GM19467 (cell line): ENCODE results near the gene INS.
"Not testable (repeated sequence)": the region's sequence is repeated elsewhere in the genome, so short reads cannot be mapped to it uniquely, and the experiment has no call there.

Experiments
- ATAC-seq: cut with Tn5 transposase; IDR thresholded peaks from one replicate; pipeline ENCODE4 v1.9.1; 2021; ENCODE audit warnings: mild to moderate bottlenecking, moderate library complexity; ENCODE audit not compliant: unreplicated experiment

INS gene

DNA sequence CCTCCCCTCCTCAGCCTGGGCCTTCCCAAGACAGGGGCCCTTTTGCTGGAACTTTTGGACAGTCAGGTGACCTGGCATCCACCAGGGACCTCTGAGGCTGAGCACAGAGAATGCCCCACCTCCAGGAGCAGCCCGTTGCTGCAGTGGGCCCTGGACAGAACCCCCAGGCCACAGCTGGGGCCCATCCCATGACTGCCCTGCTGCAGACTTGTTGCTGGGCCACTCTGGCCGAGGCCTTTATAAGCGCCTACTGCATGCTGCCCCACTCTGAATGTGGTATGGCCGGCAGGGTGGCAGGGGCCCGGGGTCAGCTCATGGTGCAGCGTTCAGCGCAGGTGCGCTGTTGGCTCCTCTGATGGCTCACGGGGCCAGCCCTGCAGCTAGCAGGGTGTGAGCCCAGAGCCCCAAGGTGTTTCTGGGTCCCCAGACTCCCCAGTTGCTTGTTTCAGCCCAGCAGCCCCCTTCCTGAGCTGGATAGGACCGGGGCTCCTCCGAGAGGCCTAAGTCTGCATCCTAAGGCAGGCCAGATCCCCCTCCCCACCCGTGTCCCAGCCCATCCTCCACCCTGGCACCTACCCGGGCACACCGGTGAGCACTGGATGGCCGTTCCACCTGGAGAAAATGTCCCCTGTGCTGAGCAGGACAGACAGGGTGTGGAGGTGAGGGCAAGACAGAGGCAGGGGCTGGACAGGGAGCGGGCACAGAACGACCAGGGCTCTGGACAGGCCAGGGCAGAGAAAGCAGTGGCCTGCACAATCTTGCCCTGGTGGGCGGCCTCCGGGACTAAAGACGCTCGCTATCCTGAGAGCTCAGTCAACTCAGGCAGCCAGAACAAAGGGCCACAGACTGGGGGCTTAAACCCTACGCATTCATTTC lies 38.7 kb upstream of the INS start:
- ATAC-seq: no peak

DNA sequence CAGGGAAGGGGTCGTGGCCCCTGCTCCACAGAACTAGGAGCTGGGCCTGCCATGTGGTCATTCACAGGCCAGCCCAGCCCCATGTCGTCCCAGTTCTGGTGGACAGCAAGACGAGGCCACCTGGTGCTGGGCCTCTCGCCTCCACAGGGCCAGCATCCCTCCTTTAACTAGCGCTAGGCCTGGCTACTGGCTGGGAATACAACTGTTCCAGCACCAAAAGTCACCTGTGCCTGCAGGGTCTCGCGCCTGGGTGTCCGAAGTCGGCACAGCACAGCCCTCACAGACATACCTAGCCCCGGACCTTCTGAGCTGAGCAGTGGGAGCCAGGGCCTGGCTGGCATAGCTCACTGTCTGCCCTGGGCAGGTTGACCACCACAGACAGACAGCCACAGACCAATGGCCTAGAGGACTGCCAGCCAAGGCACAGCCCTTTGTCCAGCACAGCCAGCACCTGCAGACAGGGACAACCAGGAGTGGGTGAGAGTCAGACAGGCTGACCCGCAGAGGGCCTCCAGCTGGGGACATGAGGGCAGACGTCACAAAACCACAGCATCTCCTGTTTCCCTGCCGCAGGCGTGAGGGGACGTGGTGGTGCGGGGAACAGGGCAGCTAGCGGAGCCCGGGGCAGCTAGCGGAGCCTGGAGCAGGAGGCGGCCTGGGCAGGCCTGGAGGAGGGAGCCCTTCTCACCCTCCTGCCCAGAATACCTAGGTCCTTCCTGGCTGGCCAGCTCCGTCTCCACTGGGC lies 37.8 kb upstream of the INS start:
- ATAC-seq: no peak

DNA sequence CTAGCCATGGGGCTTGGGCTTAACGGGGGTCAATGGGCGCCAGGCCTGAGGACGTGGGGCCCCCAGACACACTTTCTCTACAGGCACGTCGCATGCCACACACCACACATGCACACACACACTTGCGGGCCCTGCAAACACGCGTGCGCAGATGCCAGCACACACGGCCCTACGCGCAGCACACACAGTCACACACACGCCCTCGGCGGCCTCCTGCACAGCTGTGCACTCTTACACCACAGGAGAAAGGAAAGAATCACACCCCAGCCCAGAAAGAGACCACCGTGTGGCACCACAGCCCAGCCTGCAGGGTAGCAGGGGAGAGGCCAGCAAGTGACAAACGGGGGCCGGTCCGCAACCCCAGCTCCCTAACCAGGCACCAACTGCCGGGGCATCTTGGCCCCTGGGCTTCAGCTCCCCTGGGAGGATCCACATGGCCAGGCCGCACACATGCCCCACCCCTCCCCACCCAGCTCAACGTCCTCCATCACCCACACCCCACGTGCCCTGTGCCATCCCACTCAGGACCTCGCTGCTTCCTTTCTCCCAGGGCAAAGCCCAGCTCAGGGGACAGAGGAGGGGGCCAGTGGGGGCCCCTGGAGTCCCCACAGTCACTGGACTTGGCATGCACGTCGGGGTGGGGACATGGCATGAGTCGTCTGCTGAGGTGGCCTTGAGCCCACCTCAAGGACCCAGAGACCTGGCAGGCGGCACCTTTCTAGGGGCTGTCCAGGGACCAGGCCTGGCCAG lies 36.9 kb upstream of the INS start:
- ATAC-seq: no peak

DNA sequence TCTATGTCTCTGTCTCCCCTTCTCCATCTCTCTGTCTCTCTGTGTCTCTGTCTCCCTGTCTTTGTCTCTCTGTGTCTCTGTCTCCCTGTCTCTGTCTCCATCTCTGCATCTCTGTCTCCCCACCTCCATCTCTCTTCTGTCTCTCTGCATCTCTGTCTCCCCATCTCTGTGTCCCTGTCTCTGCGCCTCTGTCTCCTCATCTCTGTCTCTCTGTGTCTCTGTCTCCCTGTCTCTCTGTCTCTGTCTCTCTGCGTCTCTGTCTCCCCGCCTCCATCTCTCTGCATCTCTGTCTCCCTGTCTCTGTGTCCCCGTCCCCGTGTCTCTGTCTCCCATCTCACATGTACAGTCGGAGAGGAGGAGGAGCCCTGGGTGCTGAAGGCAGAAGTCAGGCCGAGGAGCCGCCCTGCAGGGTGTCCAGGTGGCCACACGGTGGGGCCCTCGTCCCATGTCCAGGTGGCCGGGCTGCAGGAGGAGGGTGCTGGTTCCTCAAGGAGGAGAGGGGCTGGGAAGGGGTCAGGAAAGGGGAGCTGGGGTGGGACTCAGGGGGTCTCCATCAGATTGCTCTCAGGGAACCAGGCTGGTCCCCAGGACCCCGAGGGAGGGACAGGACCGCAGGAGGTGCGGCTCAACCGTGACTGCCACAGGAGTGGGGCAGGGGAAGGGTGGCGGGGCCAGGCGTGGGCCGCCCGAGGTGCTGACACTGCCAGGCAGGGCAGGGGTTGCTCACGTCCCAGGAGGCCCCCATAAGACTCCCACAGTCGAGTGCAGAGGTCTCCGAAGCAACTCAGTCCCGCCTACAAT lies 36.2 kb upstream of the INS start:
- ATAC-seq: no peak

DNA sequence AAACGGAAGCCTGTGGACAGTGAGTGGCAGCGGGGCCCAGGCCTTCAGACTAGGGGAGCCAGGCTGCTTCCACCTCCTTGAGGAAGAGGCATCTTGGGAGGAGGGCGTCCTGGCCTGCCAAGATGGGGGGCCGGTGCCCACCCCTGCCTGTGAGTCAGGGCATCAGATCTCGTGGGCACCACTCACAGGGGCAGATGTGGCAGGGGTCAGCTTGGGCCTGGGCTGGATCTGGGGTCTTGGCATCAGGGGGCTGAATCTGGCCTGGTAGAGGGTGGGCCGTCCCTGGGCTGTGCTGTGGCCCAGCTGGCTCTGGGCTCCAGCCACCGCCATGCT lies 34.7 kb upstream of the INS start:
- no peak for ATAC-seq

DNA sequence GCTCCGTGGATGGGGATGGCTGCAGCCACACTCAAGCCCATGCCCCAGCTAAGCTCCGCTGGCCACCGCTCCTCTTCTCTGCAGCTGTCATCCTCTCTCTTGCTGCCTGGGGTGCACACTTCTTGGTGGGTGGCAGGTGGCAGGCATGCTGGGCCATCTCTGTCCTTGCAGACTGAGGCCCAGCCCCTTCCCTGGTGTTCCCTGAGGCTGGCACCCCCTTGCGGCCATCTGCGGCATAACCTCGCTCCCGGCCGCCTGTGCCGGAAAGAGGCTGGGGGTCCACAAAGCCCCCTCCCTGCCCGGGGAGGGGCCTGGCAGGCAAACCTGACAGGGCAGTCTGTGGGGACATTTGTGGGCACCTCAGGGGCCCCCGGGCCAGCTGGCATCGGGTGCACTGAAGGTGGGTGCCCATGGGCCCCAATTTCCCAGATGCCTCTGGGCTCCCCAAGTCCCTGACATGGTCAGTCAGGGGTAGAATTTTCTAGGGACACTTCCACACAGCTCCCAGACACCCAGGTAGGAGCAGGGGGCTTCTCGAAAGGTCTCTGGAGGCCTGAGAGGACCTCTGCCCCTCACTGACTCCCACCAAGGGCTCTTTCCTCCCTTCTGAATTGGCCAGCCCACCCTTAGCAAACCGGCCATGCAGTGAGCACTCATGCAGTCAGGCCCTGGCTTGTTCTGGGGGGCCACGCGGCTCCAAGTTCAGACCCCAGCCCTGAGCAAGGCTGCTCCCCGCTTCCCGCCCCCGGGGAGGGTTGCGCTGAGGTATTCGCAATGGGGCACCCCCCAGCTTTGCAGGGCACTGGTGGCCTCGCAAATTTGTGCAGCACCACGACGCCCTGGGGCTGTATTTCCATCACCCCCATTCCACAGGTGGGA lies 34.1 kb upstream of the INS start:
- ATAC-seq: no peak

DNA sequence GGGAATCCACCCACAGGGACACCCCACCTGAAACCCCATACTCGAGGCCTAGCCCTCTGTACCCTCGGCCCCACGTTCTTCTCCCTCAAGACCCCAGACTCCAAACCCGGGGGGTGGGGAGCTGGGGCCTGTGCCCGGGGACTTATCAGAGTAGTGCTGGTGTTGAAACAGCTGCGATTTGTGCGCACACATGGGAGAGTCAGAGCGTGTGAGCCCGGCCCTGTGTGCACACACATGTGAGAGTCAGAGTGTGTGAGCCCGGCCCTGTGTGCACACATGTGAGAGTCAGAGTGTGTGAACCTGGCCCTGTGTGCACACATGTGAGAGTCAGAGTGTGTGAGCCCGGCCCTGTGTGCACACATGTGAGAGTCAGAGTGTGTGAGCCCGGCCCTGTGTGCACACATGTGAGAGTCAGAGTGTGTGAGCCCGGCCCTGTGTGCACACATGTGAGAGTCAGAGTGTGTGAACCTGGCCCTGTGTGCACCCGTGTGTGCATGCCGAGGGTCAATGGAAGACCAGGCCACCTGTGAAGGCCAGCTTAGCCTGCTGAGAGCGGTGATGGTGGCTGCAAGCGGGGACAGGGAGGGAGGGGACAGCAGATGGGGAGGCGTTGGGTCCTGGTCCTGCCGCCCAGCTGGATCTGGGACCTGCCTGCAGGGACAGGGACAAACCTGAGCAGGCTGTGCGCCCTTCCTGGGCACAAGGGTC lies 33.0 kb upstream of the INS start:
- ATAC-seq: not testable (repeated sequence)

DNA sequence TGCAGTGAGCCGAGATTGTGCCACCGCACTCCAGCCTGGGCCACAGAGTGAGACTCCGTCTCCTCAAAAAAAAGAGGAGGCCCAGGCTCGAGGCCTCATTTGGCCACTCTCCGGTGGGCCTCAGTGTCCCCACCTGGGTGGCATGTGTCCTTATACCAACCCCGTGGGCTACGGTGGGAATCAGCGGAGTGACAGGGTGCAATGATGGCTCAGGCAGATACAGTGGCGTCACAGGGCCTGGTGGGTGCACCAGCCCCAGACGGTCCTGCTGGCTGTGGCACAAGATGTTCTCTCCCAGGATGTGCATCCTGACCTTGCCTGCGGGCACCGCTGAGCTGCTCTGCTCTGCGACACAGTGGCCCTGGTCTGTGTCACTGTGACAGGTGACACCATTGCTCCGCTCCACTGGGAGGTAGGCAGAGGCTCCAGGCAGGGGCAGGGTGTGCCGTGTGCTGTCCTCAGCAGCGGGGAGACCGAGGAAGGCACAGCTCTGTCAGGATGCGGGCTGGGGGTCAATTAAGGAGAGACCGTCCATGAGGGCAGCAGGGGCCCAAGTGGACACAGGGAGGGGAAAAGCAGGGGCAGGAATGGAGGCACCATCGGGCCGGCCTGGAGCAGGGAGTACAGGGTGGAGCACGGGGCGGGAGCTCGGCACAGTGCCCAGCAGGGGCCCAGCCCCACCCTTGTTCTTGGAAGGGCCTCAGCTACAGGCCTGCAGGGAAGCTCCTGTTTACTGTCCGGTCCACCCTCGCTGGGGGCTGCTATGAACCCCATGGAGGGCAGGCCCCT lies 32.3 kb upstream of the INS start:
- ATAC-seq: no peak

DNA sequence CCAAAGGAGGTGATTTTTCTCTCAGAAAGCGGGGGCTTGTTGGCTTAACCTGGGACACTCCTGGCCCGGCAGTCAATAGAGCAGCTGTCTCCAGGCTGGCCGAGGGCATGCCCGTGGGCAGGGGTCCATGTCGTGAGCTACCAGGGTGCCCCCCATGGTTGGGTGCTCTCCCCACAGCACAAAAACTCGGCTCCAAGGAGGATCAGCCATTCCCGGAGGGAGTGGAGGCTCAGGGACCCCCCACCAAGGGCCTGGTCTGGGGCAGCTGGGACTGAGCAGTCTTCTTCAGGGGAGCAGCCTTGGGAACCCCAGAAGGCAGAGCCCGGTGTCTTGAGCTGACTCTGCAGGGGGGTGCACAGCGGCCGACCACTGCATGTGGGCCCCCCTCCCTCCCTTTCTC lies 31.4 kb upstream of the INS start:
- no peak for ATAC-seq

DNA sequence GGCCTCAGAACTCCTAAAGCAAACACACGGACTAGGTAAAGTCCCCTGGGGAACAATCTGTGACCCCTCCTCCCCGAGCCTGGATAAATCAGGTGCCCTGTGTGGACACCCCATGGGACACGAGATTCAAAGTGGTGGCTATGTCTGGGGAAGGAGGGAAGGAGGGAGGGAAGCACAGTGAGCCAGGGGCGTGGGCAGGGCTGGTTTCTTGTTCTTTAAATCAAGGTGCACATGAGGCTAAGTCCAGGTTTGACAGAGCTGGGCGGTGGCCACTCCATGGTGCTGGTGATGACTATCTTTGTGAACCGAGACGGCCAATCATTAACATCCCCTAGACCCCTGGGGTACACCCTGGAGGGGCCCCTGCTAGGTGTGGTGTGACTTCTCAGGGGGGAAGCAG lies 30.9 kb upstream of the INS start:
- ATAC-seq: no peak

DNA sequence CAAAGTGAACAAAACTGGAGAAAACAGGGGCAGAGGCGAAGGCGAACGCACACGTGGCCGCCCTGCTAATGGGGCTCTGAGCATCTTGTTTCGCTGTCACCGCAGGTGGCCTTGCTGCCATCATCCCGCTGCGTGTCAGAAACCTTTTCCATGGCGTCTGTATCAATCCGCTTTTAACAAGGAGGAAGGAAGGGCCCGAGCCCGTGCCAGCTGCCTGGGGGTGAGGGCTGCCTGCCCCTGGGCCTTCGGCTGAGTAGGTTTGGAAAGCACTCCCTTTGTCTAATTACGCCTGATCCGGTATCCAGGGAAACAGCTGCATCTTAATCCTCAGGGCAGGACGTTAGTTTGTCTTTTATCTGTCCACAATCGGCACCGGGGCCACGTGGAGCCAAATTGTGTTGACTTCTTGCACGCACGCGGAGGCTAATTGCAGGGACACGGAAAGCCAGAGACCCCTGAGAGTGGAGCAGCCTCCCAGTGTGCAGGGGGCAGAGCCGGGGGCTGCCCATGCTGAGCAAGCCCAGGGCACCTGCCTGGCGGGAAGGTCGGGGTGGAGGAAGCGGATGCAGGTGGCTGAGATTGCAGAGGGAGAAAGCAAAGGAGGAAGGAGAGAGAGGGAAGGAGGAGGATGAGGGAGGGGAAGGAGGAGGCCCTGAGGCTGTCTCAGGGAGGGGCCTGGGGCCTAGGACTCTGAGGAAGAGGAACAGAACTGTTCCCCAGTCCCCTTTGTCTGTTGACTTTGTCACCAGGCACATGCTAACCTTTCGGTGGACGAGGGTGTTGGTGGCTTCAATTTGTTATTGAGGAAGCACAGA lies 29.9 kb upstream of the INS start:
- no peak for ATAC-seq

DNA sequence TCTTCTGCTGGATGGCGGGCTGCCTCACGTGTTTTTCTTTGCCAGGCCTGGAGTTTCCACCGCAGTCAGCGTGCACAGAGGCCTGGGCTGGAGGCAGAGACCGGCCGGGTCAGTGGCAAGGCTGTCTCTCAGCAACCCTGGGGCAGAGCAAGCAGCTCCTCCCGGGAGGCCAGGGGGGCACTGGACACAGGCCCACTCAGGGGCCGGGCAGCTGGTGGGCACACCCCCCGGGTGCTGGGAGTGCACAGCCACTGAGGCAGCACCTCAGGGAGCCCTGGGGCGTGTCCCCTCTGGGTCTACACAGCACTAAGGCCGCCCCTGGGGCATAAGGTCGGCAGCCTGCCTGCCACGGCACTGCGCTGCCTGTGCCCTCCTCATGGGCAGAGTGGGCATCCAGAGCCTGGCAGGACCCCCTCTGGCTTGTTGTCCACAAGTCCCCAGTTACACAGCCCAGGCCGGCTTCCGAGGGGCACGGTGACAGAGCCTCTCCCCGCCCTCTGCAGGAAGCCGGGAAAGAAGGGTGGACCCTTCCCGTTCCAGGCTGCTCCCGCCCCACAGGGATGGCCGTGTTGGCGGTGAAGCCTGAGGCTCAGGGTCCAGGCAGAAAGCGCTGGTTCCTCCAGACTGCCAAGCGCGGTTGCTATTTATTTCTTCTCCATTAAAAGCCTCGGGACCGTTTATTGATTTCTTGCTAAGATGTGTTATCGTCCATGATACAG lies 29.1 kb upstream of the INS start:
- no peak for ATAC-seq

DNA sequence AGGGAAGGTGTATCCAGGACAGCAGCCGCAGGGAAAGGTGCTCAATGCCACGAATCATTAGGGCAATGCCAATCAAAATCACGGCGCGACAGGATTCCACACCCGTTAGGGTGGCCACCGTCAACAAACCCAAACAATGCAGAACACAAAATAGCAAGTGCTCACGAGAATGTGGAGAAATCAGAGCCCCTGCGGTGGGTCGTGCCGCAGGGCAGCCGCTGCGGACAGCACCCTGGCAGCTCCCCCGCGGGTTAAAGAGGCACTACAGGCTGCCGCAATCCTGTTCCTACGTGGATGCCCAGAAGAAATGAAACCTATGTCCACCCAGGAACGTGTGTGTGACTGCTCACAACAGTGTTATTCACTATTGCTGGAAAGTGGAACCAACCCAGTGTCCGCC lies 27.7 kb upstream of the INS start:
- ATAC-seq: no peak

DNA sequence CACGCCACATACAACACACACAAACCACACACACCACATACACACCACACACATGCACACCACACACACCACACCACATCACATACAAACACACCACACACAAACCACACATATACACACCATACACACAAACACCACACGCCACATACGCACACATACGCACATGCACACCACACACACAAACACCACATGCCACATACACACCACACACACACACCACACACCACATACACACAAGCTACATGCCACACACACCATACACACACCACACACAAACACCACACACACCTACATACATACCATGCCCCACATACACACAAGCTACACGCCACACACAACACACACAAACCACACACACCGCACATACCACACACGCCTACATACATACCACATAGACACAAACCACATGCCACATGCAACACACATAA lies 26.3 kb upstream of the INS start:
- no peak for ATAC-seq

DNA sequence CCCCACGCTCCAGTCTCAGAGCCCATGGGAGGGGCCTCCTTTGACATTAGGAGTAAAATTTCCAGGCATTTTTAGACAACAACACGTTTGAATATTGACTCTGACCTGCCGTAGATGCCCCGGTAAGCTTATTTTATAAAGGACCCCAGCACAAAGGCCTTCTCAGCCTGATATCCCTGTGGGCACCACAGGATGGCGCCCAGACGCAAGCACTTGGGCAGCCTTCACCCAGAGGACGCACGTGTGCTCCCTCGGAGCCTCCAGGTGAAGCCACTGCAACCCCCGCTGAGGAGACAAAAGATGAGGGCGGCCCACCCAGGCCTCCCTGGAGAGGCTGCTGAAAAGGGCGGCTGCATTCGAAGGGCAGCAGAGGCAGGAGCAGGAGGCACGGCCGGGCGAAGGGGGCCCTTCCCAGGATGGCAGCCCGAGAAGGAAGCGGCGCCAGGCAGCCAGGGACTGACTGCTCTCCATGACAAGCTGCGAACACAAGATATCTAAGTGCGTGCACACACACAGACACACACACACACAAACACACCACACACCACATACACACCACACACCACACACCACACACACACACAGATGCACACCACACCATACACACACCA lies 25.8 kb upstream of the INS start:
- ATAC-seq: no peak

DNA sequence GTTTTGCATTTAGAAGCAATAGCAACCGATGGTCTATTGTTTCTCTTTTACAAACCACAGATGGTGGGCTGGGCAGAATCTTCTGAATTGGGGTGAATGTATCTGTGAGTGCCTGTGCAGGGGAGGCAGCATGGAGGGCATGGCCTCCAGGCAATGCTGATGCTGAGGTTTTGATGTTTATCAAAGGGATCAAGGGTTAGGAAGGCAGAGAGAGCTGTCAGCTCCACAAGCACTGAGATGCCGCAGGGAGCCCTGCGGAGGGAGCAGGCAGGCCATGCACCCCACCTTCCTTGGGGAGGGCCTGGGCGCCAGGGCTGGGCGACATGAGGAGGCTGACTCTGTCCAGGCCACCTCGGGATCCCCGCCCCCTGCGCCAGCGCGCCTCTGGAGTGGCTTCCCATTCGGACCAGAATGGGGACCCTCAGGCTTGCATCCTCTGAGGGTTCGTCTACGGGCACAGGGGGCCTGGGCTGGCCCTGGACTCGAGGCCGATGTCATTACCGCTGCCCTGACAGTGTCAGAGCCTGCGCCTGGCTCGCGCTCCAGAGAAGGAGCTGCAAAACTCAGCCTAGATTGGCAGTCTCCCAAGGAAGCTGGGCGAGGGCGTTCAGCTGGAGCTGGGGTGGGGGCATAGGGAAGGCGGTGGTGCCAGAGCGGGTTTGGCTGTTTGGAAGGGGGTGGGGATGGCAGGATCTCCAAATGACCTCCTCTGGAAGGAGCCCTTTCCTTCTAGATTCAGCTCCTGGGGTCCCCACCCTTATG lies 24.5 kb upstream of the INS start:
- ATAC-seq: no peak
